Central memory CD4-positive, alpha-beta T cell (primary cell): ENCODE results near the gene CNDP2.
"Not testable (repeated sequence)": the region's sequence is repeated elsewhere in the genome, so short reads cannot be mapped to it uniquely, and the experiment has no call there.

Experiments
- DNase-seq: peaks from one replicate; pipeline ENCODE4 v3.0.0; 2022

The CNDP2 gene

GRCh38 chr18:74540652-74541421, 44.7 kb downstream of the CNDP2 start:
- no peak for DNase-seq

DNA sequence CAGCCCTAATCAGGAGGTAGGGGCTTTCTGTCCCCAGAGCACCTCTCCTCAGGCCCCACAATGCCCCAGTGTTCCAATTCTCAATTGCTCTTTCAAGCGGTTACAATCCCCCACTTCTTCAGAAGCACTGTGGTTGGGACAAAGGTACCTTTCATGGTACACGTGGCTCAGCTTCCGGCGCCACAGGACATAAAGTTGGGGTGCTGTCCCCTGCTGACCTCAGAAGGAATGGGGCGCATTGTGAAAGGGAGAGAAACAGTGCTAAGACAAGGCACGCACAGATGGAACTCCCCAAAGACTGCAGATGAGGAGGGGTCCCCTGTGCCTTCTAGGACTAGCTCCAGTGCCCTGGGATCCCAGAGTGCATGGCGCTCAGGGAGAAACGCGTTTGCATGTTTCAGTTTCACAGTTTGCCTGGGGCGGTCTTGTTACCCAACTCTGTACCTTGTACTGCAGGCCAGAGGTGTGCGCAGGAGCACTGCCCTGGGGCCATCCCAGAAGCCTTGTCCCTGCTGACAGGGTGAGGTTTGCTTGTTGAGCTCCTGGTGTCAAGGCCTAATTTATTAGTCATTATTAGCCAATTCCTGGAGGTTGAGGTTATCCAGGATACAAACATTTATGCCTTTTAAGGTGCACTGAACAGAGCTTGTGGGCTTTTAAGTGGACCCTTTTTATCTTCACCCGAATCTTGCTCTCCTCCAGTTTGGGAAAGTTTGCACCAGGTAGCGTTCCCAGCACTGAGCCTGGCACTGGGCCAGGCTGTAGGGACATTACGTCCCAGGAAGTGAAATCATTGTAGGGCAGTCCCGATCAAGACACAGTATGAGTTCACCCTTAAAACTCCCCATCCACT, 45.8 kb downstream of the CNDP2 start:
- DNase-seq = no peak

DNA sequence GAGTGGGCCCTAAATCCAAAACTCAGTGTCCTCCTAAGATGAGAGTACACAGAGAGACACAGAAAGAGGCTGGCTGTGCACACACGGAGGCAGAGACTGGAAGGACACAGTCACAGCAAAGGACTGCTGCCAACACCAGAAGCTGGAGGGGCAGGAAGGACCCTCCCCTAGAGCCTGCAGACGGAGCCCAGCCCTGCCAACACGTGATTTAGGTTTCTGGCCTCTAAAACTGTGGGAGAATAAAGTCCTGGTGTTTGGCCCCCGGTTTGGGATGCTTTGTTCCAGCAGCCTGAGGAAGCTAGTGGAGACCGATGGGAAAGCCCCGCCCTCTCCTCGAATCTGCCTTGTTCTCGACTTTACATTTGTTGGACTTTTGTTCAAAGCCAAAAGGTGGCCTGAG, 48.7 kb downstream of the CNDP2 start:
- DNase-seq = no peak

DNA sequence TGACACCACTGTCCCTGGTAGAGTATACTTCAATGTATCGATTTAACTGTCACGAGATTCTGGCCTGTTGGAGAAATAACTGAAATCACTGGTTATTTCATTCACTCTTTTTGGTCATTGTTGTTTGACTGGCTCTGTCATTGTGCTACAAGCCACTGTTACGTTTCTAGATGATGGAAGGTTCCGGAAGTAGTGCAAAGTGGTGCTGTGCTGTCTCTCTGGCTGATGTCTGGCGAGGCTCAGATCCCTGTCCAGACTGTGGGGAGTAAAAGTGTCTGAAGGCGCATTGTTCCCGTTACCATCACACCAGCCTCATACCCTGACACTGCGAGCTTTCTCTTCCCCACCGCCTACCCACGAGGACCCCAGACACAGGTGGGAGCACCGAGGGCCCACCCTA, 49.8 kb downstream of the CNDP2 start:
- no peak for DNase-seq

GRCh38 chr18:74546751-74547530, 50.8 kb downstream of the CNDP2 start:
- DNase-seq = no peak

- no peak for DNase-seq
Measured at GRCh38 chr18:74547860-74548259, 51.7 kb downstream of the CNDP2 start.

- DNase-seq = no peak
Measured at GRCh38 chr18:74549591-74550104, 53.5 kb downstream of the CNDP2 start.

- no peak for DNase-seq
Measured at GRCh38 chr18:74550886-74551285, 54.7 kb downstream of the CNDP2 start.

DNA sequence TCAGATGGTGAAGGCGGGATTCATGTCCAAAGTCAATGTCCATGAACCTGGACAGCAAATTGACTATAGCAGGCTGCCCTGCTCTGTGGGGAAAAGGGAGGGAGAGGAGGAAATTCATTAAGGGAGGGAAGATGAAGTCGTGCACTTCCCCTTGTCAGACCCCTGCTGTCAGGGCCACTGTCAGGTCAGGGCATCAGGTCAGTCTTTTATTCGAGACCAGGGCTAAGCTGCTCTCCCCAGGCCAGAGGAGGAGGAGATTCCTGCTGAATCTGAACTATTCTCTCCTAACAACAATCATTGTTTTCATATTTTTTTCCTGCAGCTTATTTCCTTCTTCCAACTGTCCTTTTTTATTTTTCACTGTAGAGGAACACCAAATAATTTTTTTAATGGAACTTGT, 55.3 kb downstream of the CNDP2 start:
- no peak for DNase-seq

DNA sequence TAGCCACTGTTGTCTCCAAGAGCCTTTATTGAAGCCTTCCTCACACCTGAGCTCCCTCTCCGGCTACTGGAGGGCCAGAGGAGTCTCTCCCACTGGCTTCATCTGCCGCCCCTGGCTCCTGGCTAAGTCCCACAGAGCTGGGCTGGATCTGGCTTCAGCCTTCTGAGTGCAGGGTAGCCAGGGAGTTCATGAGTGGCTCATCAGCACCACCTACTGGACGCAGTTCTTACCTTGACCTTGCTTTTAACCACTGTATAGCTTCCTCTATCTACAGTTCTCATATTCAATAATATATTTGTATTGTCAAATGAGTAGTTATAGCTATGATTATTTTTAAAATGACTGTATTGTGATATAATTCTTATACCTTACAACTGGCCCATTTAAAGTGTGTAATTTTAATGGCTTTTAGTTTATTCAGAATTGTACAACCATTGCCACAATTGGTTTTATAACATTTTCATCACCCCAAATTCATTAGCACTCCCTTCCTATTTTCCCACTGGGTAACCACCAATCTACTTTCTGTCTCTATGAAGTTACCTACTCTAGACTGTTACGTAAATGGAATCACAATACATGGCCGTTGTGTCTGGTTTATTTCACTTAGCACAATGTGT, 55.9 kb downstream of the CNDP2 start:
- peak; percentile 57 for DNase-seq

DNA sequence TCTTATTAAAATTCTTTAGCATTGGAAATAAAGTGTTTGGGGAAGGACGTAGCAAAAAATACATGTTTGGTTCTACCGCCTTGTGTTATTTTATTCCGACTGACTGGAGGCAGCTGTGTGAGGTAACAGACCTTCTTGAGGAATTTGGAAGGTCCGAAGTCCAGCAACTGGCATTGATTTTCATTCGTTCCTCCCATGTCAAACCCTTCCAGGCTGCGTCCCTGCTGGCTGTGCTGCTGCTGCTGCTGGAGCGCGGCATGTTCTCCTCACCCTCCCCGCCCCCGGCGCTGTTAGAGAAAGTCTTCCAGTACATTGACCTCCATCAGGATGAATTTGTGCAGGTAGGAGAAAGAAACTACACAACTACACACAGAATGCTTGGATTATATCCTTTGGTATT, 60.0 kb downstream of the CNDP2 start:
- no peak for DNase-seq

DNA sequence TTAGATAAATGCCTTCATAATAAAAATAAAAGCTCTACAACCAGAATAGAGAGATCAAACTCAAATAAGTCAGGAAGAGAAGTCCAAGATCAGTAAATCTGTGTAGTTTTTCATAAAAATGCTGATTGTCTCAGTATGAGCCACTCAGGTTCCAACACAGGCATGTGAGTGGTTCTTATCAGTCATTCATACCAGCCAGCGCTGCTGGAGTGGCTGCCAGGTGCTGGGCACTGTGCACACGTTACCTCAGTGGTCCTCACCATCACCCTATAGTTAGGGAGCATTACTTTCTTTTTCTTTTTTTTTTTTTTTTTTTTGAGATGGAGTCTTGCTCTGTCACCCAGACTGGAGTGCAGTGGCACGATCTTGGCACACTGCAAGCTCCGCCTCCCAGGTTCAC, 61.9 kb downstream of the CNDP2 start:
- no peak for DNase-seq

DNA sequence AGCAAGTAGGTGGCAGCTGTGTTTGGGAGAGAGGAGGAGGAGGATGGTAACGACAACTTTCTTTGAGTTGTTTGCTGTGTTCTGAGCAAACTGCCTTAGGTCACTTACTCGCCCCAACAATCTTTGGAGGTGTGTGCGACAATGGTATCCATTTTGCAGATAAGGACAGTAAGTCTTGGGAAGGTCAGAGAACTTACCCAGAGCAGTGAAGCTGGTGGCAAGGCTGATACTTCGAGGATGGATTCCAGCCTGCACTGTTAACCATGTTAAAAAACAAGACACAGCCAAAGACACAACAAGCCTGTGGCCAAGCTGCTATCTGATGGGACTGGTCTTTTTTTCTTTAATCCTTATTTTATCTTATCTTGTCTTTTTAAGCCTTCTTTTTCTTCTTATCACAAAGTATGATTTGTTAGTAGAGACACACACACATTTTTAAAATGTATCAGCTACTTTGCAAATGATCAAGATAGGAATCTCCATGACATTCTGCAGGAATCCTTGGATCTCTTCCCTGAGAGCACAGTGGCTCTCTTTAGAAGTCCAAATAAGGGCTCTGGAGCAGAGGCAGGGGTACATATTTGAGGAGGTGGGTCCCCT, 66.1 kb downstream of the CNDP2 start:
- DNase-seq = no peak

DNA sequence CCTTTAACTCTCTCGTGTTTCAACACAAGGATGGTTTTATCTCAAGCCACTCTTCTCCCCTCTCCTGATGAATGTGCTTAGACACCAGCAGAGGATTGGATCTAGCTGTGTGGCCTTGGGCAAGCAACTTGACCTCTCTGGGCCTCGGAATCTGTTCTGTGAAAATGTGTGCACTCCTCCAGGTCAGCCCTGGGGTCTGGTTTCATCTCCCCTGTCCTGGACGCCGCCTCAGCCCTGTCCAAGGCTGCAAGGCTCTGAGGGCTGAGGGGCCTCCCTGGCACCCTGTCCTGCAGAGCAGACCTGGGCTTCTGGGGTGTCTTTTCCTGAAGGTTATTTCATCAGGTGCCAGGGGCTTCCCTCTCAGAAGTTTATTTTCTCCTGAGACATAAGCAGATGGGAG, 66.6 kb downstream of the CNDP2 start:
- DNase-seq = no peak

GRCh38 chr18:74563999-74564398, 67.8 kb downstream of the CNDP2 start:
- no peak for DNase-seq

DNA sequence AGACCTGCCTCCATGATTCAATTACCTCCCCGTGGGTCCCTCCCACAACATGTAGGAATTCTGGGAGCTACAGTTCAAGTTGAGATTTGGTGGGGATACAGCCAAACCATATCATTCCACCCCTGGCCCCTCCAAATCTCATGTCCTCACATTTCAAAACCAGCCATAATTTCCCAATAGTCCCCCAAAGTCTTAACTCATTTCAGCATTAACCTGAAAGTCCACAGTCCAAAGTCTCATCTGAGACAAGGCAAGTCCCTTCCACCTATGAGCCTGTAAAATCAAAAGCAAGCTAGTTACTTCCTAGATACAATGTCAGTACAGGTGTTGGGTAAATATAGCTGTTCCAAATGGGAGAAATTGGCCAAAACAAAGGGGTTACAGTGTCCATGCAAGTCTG, 69.0 kb downstream of the CNDP2 start:
- DNase-seq = not testable (repeated sequence)

- not testable (repeated sequence) for DNase-seq
Measured at GRCh38 chr18:74565993-74566392, 69.8 kb downstream of the CNDP2 start.

DNA sequence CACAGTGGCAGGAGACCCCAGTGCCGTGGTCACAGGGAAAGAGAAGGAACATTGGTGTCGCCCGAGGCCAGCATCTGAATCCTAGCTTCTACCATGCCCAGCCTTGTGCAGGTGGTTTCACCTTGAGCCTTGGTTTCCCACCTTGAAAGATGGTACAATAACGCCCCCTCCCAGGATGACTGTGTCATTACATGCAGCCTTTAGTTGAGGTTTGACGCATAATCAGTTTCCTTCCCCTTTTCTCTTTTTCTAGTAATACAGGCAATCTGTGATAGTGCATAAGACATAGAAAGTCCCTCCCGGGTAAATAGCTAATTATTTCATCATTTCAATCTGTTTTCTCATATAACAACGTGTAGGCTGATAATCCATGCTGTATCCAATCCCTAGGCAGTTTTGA, 71.7 kb downstream of the CNDP2 start:
- DNase-seq = no peak

DNA sequence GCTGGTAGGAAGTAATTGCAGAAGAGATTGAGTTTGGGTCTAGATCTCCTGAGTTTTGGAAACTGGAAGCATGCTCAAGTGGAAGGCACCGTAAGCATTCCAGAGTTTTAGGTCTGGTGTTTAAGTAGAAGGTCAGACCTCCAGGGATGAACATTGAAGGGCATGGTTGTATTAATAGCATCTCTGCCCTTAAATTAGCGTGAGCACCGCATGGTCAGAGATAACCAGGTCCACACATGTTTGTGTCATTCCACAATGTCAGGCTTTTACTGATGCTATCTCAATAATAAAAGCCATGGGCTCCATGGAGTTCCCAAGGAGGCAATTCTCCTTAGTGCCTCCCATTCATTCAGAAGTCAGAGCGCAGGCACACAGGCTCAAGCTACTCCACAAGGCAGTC, 73.2 kb downstream of the CNDP2 start:
- no peak for DNase-seq

DNA sequence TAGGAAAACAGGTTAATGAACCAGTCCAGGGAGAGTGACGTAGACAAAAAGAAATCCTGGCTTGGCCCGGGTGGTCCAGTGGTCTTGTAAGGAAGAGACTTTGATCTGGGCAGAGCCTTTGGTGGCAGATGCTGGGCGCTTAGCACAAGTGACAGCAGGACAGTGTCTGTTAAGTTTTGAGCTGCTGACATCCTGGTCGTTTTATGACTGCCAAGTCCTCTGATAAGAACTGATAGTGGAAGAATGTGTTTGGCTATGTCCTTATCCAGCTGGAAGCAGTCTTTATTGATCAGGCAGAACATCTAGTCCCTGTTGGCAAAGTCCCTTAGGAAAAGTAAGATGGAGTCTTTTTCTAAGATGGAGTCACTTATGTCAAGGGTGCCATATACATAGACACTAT, 74.1 kb downstream of the CNDP2 start:
- DNase-seq = no peak

DNA sequence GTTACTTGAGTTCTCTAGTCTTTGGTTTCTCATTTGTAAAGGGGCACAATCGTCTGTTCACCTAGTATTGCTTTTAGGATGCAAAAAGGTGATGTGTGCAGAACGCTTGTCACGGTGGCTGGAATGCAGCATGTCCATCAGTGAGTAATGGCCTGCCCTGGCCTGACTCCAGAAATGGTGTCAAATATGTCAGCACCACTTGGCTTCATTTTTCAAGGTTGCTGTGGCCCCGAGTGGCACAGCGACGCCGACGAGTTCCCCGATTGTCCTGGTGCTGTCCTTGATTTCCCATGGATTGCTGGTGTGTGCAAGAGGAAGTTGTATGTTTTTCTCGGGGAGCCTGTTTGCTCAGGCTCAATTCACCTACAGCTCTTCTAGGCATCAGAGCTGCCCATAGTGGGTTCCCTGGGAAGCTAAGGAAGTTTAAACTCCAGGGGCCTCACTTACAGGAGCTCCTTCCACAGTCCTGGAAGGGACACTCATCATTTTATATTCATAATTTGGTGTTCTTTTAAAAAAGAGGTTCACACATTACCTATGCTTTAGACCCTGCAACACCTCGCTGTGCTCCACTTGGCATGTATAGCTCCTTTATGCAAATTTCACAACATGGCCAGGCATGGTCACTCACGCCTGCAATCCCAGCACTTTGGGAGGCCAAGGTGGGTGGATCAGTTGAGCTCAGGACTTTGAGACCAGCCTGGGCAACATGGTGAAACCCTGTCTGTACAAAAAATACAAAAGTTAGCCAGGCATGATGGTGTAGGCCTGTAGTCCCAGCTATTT, 75.9 kb downstream of the CNDP2 start:
- no peak for DNase-seq
